BE2C (cell line): ENCODE measurements around the gene P2RX2.

Source experiments
- DNase-seq: peaks from one replicate; pipeline ENCODE4 v3.0.0-alpha.2; 2020
- H3K27me3 ChIP-seq: fragments of 250-450 bp; sonication (Bioruptor Pico); 2 replicates; pipeline ENCODE4 v1.5.1; 2020; ENCODE audit warnings: mild to moderate bottlenecking
- H3K36me3 ChIP-seq: fragments of 250-450 bp; sonication (Bioruptor Pico); 2 replicates; pipeline ENCODE4 v1.5.1; 2020; ENCODE audit warnings: mild to moderate bottlenecking
- H3K4me1 ChIP-seq: fragments of 250-450 bp; sonication (Bioruptor Pico); 2 replicates; pipeline ENCODE4 v1.5.1; 2020
- H3K4me3 ChIP-seq: 2 replicates; pipeline ENCODE4 v1.5.1; 2011; ENCODE audit warnings: low read depth, low read length
- H3K9me3 ChIP-seq: fragments of 250-450 bp; sonication (Bioruptor Pico); 2 replicates; pipeline ENCODE4 v1.5.1; 2020
- TF ChIP-seq, protein P1 (sequence below): IDR thresholded peaks from 2 replicates; pipeline ENCODE4 v1.5.1; 2012; ENCODE audit warnings: mild to moderate bottlenecking, low read depth, low read length

Gene P2RX2

DNA sequence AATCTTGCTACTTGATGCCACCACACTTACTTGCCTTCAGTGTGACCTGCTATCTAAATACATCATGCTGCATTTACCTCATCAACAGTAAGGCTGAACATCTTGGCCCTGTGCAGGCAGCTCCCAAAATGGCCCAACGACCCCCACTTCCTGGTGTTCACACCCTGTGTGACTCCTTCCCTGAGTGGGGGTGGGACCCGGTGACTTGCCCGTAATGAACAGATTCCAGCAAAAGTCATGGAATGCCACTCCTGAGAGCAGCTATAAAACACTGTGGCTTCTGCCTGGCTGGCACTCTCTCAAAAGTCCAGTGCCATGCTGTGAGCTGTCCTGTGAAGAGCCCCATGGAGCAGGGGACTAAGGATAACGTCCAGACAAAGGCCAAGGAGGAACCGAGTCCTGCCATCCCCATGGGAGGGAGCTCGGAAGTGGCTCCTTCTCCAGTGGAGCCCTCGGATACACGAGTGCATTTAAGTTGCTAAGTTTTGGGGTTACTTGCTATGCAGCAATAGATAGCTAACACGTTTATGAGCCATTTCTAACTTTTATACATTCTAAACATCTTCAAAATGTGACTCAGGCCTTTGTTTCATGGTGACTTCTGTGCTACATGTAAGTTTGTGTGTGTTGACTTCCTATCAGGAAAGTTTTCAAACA, 33.0 kb downstream of the P2RX2 start:
- H3K9me3 ChIP-seq, result no peaks in the 10 kb centered on the region
- TF ChIP-seq, protein P1, sequence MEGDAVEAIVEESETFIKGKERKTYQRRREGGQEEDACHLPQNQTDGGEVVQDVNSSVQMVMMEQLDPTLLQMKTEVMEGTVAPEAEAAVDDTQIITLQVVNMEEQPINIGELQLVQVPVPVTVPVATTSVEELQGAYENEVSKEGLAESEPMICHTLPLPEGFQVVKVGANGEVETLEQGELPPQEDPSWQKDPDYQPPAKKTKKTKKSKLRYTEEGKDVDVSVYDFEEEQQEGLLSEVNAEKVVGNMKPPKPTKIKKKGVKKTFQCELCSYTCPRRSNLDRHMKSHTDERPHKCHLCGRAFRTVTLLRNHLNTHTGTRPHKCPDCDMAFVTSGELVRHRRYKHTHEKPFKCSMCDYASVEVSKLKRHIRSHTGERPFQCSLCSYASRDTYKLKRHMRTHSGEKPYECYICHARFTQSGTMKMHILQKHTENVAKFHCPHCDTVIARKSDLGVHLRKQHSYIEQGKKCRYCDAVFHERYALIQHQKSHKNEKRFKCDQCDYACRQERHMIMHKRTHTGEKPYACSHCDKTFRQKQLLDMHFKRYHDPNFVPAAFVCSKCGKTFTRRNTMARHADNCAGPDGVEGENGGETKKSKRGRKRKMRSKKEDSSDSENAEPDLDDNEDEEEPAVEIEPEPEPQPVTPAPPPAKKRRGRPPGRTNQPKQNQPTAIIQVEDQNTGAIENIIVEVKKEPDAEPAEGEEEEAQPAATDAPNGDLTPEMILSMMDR, result no peak
- H3K4me1 ChIP-seq, result no peaks in the 10 kb centered on the region
- H3K27me3 ChIP-seq, result no peaks in the 10 kb centered on the region
- DNase-seq, result no peak
- H3K4me3 ChIP-seq, result no peak overlapping the region
- H3K36me3 ChIP-seq, result peaks cover 63% of the 10 kb centered on the region

- Histone ChIP-seq H3K36me3 (peaks cover 66% of the 10 kb centered on the region), H3K4me1 (no peaks in the 10 kb centered on the region), H3K9me3 (no peaks in the 10 kb centered on the region), H3K27me3 (no peaks in the 10 kb centered on the region), H3K4me3 (no peak overlapping the region)
- no peak for DNase-seq
- TF ChIP-seq, protein P1, result no peak
Measured at GRCh38 chr12:132653567-132654290, 35.2 kb downstream of the P2RX2 start.

GRCh38 chr12:132657004-132657727, 38.6 kb downstream of the P2RX2 start:
- H3K4me3 ChIP-seq, result no peak overlapping the region
- no peaks in the 10 kb centered on the region for H3K9me3 ChIP-seq
- H3K4me1 ChIP-seq, result no peaks in the 10 kb centered on the region
- no peaks in the 10 kb centered on the region for H3K27me3 ChIP-seq
- peaks cover 78% of the 10 kb centered on the region for H3K36me3 ChIP-seq
- TF ChIP-seq, protein P1, result no peak
- DNase-seq, result no peak

GRCh38 chr12:132658149-132658894, 39.7 kb downstream of the P2RX2 start:
- Histone ChIP-seq H3K4me1 (no peaks in the 10 kb centered on the region), H3K36me3 (peaks cover 86% of the 10 kb centered on the region), H3K27me3 (no peaks in the 10 kb centered on the region), H3K9me3 (no peaks in the 10 kb centered on the region), H3K4me3 (no peak overlapping the region)
- DNase-seq, result no peak
- TF ChIP-seq, protein P1, result no peak

- no peaks in the 10 kb centered on the region for H3K4me1 ChIP-seq
- TF ChIP-seq, protein P1, result no peak
- no peaks in the 10 kb centered on the region for H3K27me3 ChIP-seq
Measured at GRCh38 chr12:132659146-132659545, 40.6 kb downstream of the P2RX2 start.

More at GRCh38 chr12:132659146-132659545, 40.6 kb downstream of the P2RX2 start:
- H3K36me3 ChIP-seq, result peaks cover 88% of the 10 kb centered on the region
- DNase-seq, result no peak
- no peaks in the 10 kb centered on the region for H3K9me3 ChIP-seq
- H3K4me3 ChIP-seq, result no peak overlapping the region
